SK-N-MC (cell line): ENCODE results near the gene RPUSD1.

Source experiments
- DNase-seq: peaks from one replicate; pipeline ENCODE4 v3.0.0-alpha.2; 2011; ENCODE audit warnings: low read depth, low spot score
- H3K27ac ChIP-seq: fragments of 200-600 bp; sonication (generic); 2 replicates; pipeline ENCODE4 v1.5.1; 2016; ENCODE audit warnings: mixed run types
- H3K36me3 ChIP-seq: fragments of 200-600 bp; sonication (generic); 2 replicates; pipeline ENCODE4 v1.6.1; 2017; ENCODE audit warnings: antibody characterized with exemption, low read length, mixed read lengths; ENCODE audit not compliant: insufficient read depth
- H3K4me3 ChIP-seq: fragments of 200-600 bp; sonication (generic); 2 replicates; pipeline ENCODE4 v1.5.1; 2016
- H3K9ac ChIP-seq: fragments of 200-600 bp; sonication (generic); 2 replicates; pipeline ENCODE4 v1.8.0; 2017; ENCODE audit warnings: mixed run types, mixed read lengths; ENCODE audit not compliant: insufficient read length
- H3K9me3 ChIP-seq: fragments of 200-600 bp; sonication (generic); 2 replicates; pipeline ENCODE4 v1.6.1; 2017; ENCODE audit warnings: low read depth, mild to moderate bottlenecking, antibody characterized with exemption, low read length, moderate library complexity, mixed read lengths
- EZH2 ChIP-seq: fragments of 200-600 bp; sonication (generic); IDR thresholded peaks from one replicate; pipeline ENCODE4 v1.6.1; 2017; ENCODE audit warnings: antibody characterized with exemption
- FOXP2 ChIP-seq: optimal IDR thresholded peaks from 2 replicates; pipeline ENCODE3; 2011; ENCODE audit warnings: mild to moderate bottlenecking, moderate library complexity; ENCODE audit not compliant: insufficient read depth; ENCODE audit errors: extremely low read length, control extremely low read depth
- POLR2AphosphoS5 ChIP-seq: IDR thresholded peaks from 2 replicates; pipeline ENCODE4 v1.6.1; 2012; ENCODE audit warnings: mild to moderate bottlenecking, low read depth, low read length, borderline replicate concordance

The RPUSD1 gene

DNA sequence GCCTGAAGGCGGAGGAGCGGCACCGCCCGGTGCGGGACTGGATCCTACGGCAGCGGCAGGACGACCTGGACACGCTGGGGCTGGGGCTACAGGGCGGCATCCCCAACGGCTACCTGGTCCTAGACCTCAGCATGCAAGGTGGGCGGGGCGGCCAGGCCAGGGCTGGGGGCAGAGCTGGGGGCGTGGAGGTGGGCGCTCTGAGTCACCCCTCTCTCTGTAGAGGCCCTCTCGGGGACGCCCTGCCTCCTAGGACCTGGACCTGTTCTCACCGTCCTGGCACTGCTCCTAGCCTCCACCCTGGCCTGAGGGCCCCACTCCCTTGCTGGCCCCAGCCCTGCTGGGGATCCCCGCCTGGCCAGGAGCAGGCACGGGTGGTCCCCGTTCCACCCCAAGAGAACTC is 19.8 kb downstream of the RPUSD1 start:
- Histone ChIP-seq H3K9ac (no peak overlapping the region), H3K36me3 (no peaks in the 10 kb centered on the region), H3K27ac (no peak overlapping the region), H3K4me3 (no peak overlapping the region), H3K9me3 (no peaks in the 10 kb centered on the region)
- no peak for TF ChIP-seq POLR2AphosphoS5
- TF ChIP-seq EZH2 = no peak
- TF ChIP-seq FOXP2 = no peak
- no peak for DNase-seq

DNA sequence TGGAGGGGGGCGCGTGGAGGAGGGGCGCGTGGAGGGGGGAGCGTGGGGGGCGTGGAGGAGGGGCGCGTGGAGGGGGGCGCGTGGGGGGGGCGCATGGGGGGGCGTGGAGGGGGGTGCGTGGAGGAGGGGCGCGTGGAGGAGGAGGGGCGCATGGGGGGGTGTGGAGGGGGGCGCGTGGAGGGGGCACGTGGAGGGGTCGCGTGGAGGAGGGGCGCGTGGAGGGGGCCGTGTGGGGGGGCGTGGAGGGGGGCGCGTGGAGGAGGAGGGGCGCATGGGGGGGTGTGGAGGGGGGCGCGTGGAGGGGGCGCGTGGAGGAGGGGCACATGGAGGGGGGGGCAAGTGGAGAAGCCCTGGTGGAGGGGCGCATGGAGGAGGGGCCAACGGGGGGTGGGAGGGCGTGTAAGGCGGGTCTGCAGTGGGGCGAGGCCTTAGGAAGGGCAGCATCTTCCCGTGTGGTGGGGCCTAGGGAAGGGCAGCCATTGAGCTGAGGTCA is 20.4 kb downstream of the RPUSD1 start:
- no peaks in the 10 kb centered on the region for H3K9me3 ChIP-seq
- no peak overlapping the region for H3K27ac ChIP-seq
- no peaks in the 10 kb centered on the region for H3K36me3 ChIP-seq
- no peak overlapping the region for H3K4me3 ChIP-seq
- no peak for DNase-seq
- no peak overlapping the region for H3K9ac ChIP-seq
- TF ChIP-seq POLR2AphosphoS5 (no peak), FOXP2 (no peak), EZH2 (no peak)

- H3K9ac ChIP-seq = no peak overlapping the region
- H3K4me3 ChIP-seq = no peak overlapping the region
- DNase-seq = no peak
- H3K27ac ChIP-seq = no peak overlapping the region
- H3K36me3 ChIP-seq = no peaks in the 10 kb centered on the region
- no peak for TF ChIP-seq EZH2
- no peak for TF ChIP-seq POLR2AphosphoS5
- TF ChIP-seq FOXP2 = no peak
- no peaks in the 10 kb centered on the region for H3K9me3 ChIP-seq
These were observed 21.2 kb downstream of the RPUSD1 start for GRCh38 chr16:766820-767640.

GRCh38 chr16:766008-766819 is 22.0 kb downstream of the RPUSD1 start:
- Histone ChIP-seq H3K4me3 (no peak overlapping the region), H3K36me3 (no peaks in the 10 kb centered on the region), H3K9me3 (no peaks in the 10 kb centered on the region), H3K9ac (no peak overlapping the region), H3K27ac (no peak overlapping the region)
- TF ChIP-seq POLR2AphosphoS5 (no peak), FOXP2 (no peak), EZH2 (no peak)
- DNase-seq = no peak

DNA sequence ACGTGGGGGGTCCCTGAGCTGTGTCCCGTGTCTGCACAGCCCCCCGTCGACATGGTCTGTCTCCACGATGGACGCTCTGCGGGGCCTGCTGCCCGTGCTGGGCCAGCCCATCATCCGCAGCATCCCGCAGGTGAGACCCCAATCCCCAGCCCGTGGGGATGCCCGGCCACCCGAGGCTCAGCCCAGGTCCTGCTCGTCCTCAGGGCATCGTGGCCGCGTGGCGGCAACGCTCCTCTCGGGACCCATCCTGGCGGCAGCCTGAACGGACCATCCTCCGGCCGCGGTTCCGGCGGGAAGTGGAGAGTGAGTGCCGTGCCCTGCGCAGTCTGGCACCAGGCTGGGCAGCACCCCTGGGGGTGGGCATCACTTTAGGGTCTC is 22.7 kb downstream of the RPUSD1 start:
- Histone ChIP-seq H3K9ac (no peak overlapping the region), H3K27ac (no peak overlapping the region), H3K36me3 (no peaks in the 10 kb centered on the region), H3K9me3 (no peaks in the 10 kb centered on the region), H3K4me3 (no peak overlapping the region)
- TF ChIP-seq EZH2 (no peak), POLR2AphosphoS5 (no peak), FOXP2 (no peak)
- DNase-seq = no peak

GRCh38 chr16:764848-765487 is 23.2 kb downstream of the RPUSD1 start:
- H3K27ac ChIP-seq = no peak overlapping the region
- no peak for DNase-seq
- H3K4me3 ChIP-seq = no peak overlapping the region
- H3K36me3 ChIP-seq = no peaks in the 10 kb centered on the region
- no peak overlapping the region for H3K9ac ChIP-seq
- H3K9me3 ChIP-seq = no peaks in the 10 kb centered on the region
- no peak for TF ChIP-seq EZH2
- TF ChIP-seq FOXP2 = no peak
- TF ChIP-seq POLR2AphosphoS5 = no peak

GRCh38 chr16:764184-764750 is 23.9 kb downstream of the RPUSD1 start:
- H3K9me3 ChIP-seq = no peaks in the 10 kb centered on the region
- H3K4me3 ChIP-seq = no peak overlapping the region
- H3K9ac ChIP-seq = no peak overlapping the region
- no peak for DNase-seq
- TF ChIP-seq FOXP2 (no peak), EZH2 (no peak), POLR2AphosphoS5 (no peak)
- H3K27ac ChIP-seq = no peak overlapping the region
- no peaks in the 10 kb centered on the region for H3K36me3 ChIP-seq

DNA sequence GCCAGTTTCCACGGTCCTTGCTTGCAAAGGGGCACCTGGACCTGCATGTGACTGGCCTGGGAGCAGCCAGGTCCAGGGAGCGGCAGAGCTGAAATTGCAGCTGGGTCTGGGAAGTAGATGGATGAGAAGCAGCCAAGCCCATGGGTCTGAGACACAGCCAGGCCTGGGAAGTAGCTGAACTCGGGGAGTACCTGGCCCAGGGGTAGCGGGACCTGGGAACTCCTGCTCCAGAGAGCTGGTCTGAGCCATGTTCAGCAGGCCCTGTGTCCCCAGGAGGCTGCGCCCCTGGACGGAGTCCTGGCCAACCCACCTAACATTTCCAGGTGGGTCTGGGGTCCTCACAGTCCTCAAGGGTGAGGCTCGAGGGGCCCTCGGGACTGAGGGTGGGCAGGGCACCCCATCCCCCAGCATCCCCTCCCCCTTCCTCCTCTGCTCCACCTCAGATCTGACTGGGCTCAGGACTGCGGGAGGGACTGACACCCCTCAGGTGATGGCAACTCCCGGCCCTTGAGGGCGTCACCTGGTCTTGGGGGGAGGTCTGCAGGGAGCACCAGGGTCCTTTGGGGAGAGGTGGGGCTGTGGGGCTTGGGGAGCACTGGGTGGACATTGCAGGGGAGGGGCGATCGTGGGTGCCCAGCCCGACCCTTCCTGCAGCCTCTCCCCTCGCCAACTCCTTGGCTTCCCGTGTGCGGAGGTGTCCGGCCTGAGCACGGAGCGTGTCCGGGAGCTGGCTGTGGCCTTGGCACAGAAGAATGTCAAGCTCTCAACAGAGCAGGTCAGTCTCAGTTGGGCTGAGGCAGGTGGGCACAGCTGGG is 24.6 kb downstream of the RPUSD1 start:
- no peak for DNase-seq
- Histone ChIP-seq H3K27ac (no peak overlapping the region), H3K4me3 (no peak overlapping the region), H3K9ac (no peak overlapping the region), H3K9me3 (no peaks in the 10 kb centered on the region), H3K36me3 (no peaks in the 10 kb centered on the region)
- TF ChIP-seq EZH2 = no peak
